Measurements from ENCODE around the gene FGF22.

The FGF22 gene

DNA sequence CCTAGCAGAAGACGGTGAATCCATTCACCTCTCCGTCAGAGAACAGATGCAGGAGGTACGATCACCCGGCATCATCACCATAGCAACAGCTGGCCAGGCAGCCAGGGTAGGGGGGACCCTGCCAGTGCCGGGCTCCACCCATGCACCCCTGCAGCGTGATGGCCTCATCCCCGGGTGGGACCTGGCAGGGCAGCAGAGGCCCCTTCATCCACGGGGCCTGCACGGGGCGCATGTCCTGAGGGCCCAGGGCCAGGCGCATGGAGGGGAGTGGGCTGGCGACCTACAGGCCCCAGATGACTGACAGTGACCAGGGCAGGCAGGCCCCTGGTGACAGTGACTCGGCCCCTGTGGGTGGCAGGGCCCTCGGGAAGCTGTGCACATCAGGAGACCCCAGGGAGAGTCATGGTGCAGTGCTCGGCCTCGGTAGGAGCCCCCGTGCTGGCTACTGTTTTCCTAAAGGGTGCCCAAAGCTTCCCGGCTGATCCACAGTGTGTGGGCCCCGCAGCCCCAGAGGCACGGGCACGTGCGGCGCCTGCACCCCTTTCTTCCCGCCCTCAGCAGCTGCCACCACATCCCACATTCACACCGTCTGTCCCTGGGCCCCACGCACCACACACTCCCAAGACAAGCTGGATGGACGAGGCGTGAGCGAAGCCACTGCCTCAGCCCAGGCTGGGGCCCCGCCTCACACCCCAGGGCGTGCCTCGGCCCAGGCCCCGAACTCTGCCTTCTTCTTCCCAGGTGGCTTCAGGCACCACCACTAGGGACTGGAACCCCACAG lies 18.6 kb downstream of the FGF22 start:
- DNase-seq (ENCODE audit: low spot score), result no peak
- TF ChIP-seq, protein P1, sequence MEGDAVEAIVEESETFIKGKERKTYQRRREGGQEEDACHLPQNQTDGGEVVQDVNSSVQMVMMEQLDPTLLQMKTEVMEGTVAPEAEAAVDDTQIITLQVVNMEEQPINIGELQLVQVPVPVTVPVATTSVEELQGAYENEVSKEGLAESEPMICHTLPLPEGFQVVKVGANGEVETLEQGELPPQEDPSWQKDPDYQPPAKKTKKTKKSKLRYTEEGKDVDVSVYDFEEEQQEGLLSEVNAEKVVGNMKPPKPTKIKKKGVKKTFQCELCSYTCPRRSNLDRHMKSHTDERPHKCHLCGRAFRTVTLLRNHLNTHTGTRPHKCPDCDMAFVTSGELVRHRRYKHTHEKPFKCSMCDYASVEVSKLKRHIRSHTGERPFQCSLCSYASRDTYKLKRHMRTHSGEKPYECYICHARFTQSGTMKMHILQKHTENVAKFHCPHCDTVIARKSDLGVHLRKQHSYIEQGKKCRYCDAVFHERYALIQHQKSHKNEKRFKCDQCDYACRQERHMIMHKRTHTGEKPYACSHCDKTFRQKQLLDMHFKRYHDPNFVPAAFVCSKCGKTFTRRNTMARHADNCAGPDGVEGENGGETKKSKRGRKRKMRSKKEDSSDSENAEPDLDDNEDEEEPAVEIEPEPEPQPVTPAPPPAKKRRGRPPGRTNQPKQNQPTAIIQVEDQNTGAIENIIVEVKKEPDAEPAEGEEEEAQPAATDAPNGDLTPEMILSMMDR (IDR thresholded peaks at IDR 0.05), result no peak
- Histone ChIP-seq H3K4me3 (no peak overlapping the region), H3K27ac (no peak overlapping the region)

DNA sequence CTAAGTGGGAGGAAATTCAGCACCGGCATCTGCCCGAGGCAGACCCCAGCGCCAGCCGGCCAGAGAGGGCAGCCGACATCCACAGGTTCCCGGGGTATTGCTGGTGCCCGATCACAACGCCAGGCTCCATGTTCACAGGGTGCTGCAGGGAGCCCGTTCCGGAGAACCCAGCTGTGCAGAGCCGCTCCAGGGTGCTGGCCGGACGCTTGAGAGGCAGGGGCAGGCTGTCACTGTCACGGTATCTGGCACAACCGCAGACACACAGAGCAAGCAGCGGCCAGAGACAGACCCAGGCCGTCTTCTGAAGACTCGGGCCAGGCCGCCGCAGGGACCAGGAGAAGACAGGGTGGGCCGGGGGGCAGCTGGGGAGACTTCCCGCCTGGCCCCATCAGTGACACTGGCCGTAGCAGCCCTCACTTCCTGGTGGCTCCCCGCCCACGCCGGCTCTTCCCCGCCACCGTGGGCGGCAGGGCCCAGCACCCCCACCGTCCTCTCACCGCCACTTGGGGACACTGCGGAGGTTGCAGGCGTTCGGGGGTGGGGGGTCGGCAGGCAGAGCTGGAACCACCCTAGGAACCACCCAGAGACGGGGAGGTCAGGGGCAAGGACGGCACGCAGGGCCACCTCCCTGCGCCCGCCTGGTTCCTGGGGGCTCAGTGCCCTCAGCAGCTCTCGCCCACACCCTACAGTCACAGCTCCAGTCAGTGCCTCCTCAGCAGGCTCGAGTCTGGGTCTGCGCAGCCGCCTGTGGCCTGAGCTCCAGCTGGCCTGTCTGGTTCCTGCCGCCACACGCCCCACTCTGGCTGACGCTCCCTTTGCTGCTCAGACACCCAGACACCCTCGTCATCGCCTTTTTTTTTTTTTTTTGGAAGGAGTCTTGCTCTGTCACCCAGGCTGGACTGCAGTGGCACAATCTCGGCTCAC lies 19.5 kb downstream of the FGF22 start:
- TF ChIP-seq, protein P1 (IDR thresholded peaks at IDR 0.05), result no peak
- peak overlapping the region; percentile 42 for H3K4me3 ChIP-seq
- no peak for DNase-seq (ENCODE audit: low spot score)
- H3K27ac ChIP-seq, result peak overlapping the region in 1 of 2 donors; percentile 40

DNA sequence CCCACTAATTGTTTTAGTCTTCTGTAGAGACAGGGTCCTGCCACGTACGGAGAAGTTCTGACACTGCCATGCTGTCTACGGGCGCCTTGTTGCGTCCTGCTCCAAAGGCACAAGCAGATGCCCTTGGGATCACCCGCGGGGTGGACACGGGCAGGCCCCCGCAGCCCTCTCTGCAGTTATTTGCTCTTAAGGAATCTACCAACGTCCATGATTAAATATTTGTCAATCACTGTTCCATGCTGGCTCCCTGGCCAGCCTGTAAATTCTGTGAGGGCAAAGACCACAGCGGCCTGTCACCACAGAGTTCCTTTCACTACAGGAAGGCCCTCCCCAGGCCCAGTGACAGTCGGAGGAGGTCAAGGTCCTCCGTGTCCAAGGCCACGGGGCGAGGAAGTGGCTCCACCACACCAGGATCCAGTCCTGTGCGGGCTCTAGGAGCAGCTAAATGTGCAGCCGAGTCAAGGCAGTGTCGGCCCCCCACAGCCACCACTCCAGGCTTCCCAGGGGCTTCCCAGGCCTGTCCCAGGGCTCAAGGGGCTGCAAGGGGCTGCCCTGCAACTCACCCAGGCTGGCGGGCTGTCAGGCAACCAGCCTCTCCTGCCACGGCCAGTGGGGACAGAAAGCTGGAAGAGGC lies 21.2 kb downstream of the FGF22 start:
- TF ChIP-seq, protein P1 (IDR thresholded peaks at IDR 0.05), result no peak
- H3K27ac ChIP-seq, result peak overlapping the region in 1 of 2 donors; percentile 94
- no peak for DNase-seq (ENCODE audit: low spot score)
- peak overlapping the region; percentile 90 for H3K4me3 ChIP-seq

DNA sequence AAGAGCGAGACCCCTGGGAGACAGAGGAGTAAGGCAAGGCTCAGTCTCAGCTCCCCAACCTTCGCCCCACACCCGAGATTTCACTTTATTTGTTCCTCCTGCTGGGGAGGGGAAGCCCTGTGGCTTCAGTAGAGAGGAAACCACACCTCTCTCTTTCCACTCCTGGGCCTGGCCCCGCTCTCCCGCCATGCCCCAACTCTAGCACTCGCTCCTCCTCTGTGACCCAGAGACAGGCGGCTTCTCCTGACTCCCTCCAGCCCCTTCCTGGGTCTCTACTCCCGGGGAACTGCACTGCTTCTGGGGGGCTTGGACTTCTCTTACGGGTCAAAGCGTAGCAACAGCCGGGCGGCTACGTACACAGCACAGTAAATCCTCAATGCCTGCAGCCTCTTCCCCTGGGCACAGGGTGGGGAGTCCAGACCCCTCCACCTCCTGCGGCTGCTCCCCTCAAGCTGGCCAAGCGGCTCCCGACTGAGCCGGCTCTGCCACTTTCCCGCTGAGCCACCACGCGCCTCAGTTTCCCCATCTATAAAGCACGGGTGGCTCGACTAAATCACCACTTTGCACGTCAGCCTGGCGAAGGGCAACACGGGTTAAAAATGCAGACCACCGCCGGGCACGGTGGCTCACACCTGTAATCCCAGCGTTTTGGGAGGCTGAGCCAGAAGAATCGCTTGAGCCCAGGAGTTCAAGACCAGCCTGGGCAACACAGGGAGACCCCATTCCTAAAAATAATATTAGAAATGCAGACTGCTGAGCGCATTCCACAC lies 21.9 kb downstream of the FGF22 start:
- Histone ChIP-seq H3K27ac (peak overlapping the region; percentile 88 to 94), H3K4me3 (peak overlapping the region; percentile 90)
- TF ChIP-seq, protein P1 (IDR thresholded peaks at IDR 0.05), result no peak
- DNase-seq (ENCODE audit: low spot score), result no peak

DNA sequence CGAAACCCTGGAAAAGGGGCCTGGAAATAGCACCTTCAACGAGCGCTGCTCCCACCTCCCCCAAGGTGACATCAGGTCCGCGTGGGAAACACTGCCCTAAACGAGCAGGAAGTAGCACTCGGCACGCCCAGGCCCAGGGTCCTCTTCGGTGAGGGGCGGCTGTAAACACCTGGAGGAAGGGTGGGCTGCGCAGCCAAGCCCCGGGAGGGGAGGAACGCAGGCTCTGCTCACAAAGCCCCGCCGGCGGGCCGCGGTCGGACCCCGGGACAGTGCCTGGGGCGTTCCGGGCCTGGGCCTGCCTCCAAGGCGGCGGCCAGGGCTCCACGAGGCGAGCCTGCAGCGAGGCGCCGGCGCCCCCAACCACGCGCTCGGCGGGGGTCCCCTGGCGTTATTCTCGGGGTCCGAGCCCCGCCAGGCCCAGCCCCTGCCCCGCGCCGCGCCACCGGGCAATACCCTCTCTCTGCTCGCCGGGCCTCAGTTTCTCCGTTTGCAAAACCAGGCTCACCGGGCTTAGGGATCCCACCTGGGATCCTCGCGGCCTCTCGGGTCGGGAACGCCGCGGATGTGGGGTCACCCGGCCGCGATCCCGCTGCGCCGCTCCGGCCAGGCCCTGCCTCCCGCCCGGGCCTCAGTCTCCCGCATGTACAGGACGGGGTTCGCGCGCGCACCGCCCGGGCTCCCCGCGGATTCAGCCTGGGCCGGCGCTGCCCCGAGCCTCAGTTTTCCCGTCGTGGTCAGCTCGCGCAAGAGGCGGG lies 22.7 kb downstream of the FGF22 start:
- H3K4me3 ChIP-seq, result peak overlapping the region; percentile 90
- TF ChIP-seq, protein P1 (IDR thresholded peaks at IDR 0.05), result no peak
- DNase-seq (ENCODE audit: low spot score), result no peak

More for the DNA sequence above, 22.7 kb downstream of the FGF22 start:
- H3K27ac ChIP-seq, result peak overlapping the region; percentile 88 to 94

Data from coronary artery (tissue), 2 donors.